GM10266 (cell line): ENCODE data around the gene PDE4D.
"Not testable (repeated sequence)": the region's sequence is repeated elsewhere in the genome, so short reads cannot be mapped to it uniquely, and the experiment has no call there.

Experiments
- DNase-seq: peaks from one replicate; pipeline ENCODE4 v3.0.0; 2012; ENCODE audit errors: extremely low spot score
- CTCF ChIP-seq: IDR thresholded peaks from 2 replicates; pipeline ENCODE4 v1.5.1; 2012; ENCODE audit warnings: mild to moderate bottlenecking, low read depth; ENCODE audit not compliant: control insufficient read depth, insufficient read depth; ENCODE audit errors: missing control alignments

Gene PDE4D

GRCh38 chr5:58999804-59000203, 893.7 kb downstream of the PDE4D start:
- DNase-seq, result no peak
- TF ChIP-seq CTCF, result no peak

- TF ChIP-seq CTCF, result no peak
- DNase-seq, result no peak
These were observed 895.0 kb downstream of the PDE4D start for GRCh38 chr5:58998544-58998943.

DNA sequence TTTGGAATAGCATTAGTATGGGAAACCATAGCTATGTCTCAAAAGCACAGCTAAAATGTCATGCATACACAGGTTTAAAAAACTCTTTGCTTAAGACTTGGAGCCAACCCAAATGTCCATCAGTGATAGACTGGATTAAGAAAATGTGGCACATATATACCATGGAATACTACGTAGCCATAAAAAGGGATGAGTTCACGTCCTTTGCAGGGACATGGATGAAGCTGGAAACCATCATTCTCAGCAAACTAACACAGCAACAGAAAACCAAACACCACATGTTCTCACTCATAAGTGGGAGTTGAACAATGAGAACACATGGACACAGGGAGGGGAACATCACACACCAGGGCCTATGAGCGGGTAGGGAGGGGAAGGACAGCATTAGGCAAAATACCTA, 897.7 kb downstream of the PDE4D start:
- not testable (repeated sequence) for DNase-seq

- no peak for DNase-seq
- TF ChIP-seq CTCF, result no peak
These were observed 900.1 kb downstream of the PDE4D start for GRCh38 chr5:58993461-58993860.

DNA sequence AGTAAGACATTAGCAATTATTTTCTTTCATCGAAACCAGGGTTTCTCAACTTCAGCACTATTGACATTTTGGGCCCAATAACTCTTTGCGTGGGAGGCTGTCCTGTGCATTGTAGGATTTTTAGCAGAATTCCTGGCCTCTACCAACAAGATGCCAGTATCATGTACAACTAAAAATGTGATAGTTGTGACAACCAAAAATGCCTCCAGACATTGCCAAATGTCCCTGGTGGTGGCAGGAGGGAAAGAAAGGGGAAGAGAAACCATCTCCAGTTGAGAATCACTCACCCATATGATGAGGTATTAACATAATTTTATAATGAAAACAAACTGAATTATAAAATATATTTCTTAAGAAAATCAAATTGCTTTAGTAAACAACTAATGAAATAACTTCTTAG, 904.6 kb downstream of the PDE4D start:
- DNase-seq, result no peak
- no peak for TF ChIP-seq CTCF

DNA sequence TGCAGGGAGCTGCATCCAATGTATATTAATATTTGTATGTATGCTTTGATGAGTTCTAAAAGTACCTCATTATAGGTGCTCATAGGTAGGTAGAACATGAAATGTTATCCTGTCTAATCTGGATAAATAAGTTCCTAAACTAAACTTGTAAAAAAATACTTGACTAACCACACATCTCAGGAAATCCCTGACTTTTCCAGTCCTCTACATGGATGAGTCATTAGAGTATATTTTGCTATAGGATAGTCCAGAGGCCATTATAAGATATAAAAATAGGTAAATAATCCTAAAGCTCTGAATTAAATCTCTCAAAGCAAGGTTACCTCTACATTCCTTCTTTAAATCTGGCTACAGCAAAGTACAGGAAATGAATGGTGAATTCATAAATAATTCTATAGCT, 906.3 kb downstream of the PDE4D start:
- TF ChIP-seq CTCF, result no peak
- DNase-seq, result no peak

DNA sequence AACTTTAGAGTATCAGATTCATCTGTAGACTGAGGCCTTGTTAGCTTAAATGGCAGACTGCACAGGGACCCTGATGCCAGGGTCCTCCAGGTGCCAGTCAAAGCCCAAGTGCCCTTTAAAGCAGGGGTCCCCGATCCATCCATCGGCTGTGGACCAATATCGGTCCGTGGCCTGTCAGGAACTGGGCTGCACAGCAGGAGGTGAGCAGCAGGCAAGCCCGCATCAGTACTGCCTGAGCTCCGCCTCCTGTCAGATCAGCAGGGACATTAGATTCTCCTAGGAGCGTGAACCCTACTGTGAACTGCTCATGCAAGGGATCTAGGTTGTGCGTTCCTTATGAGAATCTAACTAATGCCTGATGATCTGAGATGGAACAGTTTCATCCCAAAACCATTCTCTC, 907.2 kb downstream of the PDE4D start:
- no peak for DNase-seq
- no peak for TF ChIP-seq CTCF

GRCh38 chr5:58985759-58986158, 907.8 kb downstream of the PDE4D start:
- TF ChIP-seq CTCF, result no peak
- DNase-seq, result no peak
